Tibial nerve (tissue), 3 donors: ENCODE results near the gene WNT6.

ENCODE experiments used
- CTCF ChIP-seq, 5 experiments: fragments of 200-600 bp in 3 of 5; fragments of 450-650 bp in 2 of 5; sonication (generic) in 3 of 5; IDR thresholded peaks; one replicate each; pipeline ENCODE4 v1.5.1; 2016 to 2019; ENCODE audit warnings: antibody characterized with exemption in 5 of 5, mild to moderate bottlenecking in 3 of 5, moderate library complexity in 2 of 5
- POLR2A ChIP-seq, 2 donors: fragments of 450-650 bp; IDR thresholded peaks; one replicate each; pipeline ENCODE4 v1.6.1; 2017; ENCODE audit warnings: antibody characterized with exemption in 2 of 2, mild to moderate bottlenecking in 2 of 2, moderate library complexity in 2 of 2

GRCh38 chr2:218815244-218815637, 44.4 kb upstream of the WNT6 start:
- no peak for TF ChIP-seq POLR2A (IDR thresholded peaks at IDR 0.05)
- TF ChIP-seq CTCF (IDR thresholded peaks at IDR 0.05): no peak
